Left renal cortex interstitium (tissue), 4 donors: ENCODE measurements around the gene DLEC1. TPM values are rescaled to one million over a fixed set of nuclear protein-coding genes. Genes with fewer than 3 reads are reported as not detected.
"Not testable (repeated sequence)": the region's sequence is repeated elsewhere in the genome, so short reads cannot be mapped to it uniquely, and the experiment has no call there.

ENCODE experiments used
- DNase-seq, 4 donors: peaks; one replicate each; pipeline ENCODE4 v3.0.0-alpha.2; 2013; ENCODE audit warnings: low read depth in 4 of 4, low spot score in 2 of 4, missing footprints in 1 of 4
- polyA plus RNA-seq, 4 donors: library from polyadenylated mRNA; unstranded; fragments of 120-200 nt; gene quantifications; one replicate each; pipeline ENCODE4 v1.2.1, GENCODE V29; 2013; ENCODE audit not compliant: insufficient read length in 4 of 4

The DLEC1 gene
- polyA plus RNA-seq, 4 donors = 0.45 to 1.4 (median 1.0) TPM

DNA sequence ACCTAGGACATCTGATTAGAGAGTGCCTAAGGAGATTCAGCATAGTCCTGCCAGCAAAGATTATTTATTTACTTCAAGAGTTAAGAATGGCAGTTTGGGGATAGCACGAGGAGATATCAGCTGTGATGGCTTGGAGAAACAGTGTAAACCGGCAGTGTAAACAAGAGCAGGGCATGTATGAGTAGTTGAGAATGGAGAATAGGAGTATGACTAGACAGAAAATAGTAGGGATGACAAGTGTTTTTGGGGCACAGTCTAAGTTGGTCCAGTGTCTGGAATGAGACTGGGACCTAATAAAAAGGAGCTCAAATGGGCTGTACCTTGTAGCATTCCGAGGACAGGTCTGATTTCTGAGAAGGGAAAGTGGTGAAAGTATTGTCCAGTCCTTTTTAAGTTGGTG is 38.1 kb downstream of the DLEC1 start:
- DNase-seq = not testable (repeated sequence)

DNA sequence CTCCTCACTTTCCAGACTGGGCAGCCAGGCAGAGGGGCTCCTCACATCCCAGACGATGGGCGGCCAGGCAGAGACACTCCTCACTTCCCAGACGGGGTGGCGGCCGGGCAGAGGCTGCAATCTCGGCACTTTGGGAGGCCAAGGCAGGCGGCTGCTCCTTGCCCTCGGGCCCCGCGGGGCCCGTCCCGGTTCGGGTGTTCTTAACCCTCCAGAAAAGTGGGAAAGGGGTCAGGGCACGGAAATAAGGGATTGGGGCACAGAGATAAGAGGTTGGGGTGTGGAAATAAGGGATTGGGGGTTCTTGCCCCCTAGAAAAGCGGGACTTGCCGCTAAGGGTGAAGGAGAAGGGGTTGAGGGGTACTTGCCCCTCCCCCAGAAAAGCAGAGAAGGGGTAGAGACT is 43.3 kb downstream of the DLEC1 start:
- DNase-seq = not testable (repeated sequence)

DNA sequence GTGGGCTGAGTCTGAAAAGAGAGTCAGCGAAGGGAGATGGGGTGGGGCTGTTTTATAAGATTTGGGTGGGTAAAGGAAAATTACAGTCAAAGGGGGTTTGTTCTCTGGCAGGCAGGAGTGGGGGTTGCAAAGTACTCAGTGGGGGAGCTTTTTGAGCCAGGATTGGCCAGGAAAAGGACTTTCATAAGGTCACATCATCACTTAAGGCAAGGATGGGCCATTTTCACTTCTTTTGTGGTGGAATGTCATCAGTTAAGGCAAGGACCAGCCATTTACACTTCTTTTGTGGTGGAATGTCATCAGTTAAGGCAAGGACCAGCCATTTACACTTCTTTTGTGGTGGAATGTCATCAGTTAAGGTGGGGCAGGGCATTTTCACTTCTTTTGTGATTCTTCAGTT is 44.2 kb downstream of the DLEC1 start:
- not testable (repeated sequence) for DNase-seq

DNA sequence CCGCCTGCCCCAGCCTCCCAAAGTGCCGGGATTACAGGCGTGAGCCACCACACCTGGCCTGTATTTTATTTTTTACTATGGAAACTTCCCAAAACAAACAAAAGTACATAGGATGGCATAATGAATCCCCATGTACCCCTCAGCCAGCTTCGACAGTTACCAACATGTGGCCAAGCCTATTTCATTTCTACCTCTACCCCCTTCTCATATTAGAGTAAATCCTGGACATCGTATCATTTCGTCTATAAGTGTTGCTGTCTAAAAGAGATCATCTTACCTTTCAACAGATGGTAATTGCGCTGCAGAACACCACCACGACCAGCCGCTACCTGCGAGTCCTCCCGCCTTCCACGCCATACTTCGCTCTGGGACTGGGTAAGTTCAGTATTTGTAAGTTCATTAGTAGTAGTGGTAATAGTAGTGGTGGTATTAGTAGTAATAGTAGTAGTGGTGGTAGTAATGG is 44.9 kb downstream of the DLEC1 start:
- DNase-seq = no peak

DNA sequence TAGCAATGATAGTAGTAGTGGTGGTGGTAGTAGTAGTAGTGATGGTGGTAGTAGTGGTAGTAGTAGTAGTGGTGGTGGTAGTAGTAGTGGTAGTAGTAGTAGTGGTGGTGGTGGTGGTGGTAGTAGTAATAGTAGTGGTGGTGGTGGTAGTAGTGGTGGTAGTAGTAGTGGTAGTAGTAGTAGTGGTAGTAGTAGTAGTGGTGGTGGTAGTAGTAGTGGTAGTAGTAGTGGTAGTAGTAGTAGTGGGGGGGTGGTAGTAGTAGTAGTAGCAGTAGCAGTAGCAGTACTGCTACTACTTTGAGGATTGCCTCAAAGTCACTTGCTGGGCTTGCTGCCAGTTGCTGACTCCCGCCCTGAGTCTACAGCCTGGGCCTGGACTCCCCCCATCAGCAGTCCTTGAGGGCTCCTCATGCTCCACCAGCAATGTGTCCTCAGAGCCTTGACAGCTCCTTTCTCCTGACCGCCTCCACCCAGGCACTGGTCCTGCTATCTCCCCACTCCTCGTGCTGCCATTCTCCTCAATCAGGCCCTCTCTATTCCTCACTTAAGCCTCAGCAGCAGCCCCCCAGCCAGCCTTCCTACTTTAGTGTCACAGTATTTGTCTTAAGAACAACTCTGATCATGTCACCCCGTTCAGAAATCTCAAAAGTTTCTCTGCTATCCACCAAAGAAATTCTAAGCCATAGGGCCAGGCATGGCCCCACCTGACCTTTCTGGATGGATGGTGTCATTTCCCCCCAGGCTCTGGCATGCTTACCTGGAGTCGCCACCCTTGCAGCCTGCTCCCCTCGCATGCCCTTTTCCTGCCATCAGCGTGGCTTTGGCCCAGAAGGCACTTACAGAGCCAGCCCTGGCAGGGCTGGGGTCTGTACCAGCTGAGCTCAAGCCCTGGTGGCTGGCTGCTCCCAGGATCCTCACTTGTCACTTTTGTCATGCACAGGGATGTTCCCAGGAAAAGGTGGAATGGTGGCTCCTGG is 45.6 kb downstream of the DLEC1 start:
- DNase-seq = no peak

DNA sequence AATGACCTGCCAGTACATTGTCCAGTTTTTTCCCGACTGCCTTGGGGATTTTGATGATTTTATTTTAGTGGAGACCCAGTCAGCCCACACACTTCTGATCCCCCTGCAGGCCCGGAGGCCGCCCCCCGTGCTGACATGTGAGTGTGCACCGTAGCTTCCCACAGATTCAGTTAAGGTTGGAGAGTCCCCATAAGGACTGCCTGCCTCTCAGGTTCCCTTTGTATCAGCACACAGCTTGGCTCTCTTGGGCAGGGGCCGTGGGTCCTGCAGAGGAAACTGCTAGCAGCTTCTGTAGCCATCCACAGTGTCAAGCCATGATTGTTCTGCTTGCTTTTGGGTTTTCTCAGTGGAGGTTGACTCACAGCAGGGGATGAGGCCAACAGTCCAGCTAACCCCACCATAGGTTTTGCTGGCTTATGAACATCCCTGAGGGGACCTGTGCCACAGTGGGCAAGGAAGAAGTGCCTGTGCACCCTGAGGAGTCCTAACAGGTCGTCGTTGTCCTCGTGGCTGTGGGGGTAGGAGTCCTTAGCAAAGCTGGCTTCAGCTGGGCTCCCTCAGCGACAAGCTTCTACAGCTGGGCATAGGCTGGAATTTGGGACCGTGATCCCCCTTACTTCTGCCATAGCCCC is 46.4 kb downstream of the DLEC1 start:
- no peak for DNase-seq

DNA sequence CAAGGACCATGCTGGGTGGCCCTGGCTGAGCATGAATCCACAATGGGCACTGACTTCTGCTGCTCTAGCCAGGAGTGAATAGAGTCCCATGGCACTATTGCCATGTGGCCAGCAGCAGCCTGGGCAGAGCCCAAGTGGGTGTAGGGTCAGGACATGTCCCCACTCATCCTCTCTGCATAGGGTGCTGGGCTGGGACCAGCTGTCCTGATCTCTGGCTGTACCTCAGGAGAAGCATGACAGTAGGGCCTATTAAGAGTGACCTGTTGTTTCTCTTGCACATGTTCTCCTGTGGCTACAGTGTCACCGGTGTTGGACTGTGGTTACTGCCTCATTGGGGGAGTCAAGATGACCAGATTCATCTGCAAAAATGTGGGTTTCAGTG is 46.9 kb downstream of the DLEC1 start:
- no peak for DNase-seq

DNA sequence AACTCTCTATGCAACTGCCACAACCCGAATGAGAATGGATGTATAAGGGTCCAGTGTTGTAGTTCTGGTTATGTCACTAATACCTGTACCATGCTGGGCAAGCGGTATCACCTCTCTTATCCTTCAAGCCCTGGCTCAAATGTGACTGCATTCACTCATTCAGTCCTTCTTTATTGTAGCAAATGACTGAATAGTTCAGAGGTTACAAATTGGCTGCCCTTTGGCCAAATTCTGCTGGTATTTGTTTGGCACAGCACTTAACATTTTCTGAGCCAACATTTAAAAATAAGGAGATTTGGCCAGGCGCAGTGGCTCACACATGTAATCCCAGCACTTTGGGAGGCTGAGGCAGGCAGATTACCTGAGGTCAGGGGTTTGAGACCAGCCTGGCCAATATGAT is 47.5 kb downstream of the DLEC1 start:
- no peak for DNase-seq

DNA sequence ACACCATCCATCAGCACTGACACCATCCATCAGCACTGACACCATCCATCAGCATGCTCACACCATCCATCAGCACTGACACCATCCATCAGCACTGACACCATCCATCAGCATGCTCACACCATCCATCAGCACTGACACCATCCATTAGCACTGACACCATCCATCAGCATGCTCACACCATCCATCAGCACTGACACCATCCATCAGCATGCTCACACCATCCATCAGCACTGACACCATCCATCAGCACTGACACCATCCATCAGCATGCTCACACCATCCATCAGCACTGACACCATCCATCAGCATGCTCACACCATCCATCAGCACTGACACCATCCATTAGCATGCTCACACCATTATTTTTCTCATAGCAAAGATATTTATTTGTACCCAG is 48.3 kb downstream of the DLEC1 start:
- not testable (repeated sequence) for DNase-seq

DNA sequence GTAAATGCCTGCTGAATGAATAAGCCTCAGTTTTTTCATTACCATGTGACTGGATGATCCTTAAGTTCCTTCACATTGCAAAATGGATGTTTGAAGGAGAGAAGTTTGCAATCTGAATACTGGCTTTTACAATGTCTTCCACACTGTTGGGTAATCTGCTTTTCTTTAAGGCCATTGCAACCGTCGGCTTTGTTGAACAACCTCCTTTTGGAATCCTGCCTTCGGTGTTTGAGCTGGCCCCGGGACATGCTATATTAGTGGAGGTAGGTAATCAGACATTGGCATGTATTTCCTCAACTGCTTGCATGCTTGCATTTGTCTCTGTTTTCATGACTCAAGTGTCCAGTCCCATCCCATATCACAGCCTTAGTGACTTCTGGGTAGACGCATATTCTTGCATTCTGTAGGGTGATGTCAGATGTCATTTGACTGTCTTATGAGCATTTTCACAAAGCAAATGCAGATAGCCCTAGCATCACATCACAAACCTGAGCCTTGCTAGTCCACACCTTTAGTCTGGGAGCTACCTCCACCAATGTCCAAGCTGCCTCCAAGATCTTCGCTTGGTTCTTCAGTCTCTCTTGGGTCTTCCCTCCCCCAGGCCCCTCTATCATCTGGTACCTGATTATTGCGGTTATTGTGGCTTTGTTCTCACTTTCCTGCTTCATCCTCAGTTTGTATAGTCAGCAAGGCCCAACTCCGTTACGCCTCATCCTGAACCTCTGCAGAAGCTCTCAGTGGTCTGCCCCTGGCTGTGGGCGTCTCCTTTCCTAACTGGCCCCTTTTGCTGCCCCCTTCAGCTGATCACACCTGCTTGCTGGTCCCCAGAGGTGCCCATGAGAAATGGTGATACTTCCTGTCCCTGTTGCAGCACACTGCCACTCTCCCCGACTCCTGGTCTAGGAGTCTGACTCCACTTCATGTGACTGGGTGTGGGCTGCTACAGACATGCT is 49.4 kb downstream of the DLEC1 start:
- no peak for DNase-seq

DNA sequence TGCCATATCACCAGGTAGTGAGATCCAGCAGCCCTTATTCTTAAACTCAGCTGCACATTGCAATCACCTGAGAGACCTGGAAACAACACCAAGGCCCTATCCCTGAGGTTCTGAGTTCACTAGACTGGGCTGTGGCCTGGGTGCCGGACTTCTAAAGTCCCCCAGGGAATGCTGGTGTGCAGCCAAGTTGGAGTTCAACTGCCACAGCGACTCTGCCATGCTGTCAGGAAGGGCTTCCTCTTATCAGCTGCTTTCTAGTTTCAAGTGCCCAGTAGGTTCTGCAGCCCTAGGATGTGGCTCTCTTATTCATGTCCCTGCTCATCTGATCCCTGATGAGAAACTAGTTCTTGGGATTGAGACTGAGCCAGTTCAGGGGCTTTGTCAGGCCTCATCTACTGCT is 50.2 kb downstream of the DLEC1 start:
- DNase-seq = no peak

DNA sequence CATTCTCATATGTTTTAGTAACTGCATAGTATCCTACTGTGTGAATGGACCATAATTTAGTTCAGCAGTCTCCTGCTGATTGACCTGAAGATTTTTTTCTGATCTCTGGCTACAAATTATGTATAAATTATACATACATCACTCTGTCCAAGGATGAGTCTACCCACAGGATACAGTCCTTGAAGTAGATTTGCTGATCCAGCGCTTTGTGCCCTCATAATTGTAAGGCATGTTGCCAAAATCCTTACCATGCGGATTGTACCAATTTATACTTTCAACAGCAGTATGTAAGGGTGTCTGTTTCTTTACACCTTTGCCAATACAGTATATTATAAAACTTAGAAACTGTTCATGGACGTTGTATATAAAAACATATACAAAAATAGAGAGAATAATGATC is 51.4 kb downstream of the DLEC1 start:
- DNase-seq = no peak

DNA sequence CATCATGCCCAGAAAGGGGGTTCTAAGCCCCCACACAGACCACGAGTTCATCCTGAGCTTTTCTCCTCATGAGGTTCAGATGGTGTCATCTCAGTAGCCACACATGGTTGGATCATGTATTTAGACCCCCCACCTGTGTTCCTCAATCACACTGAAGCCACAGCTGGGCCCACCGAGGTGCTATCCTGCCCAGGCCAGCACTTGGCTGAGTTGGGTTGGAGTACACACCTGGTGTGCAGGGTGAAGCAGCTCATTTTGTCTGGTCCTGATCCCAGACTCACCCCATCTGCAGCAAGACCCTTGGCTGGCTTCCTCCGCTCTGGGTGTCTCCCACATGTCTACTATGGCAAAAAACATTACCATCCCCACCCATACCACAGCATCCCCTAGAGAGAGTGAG is 56.0 kb downstream of the DLEC1 start:
- no peak for DNase-seq

DNA sequence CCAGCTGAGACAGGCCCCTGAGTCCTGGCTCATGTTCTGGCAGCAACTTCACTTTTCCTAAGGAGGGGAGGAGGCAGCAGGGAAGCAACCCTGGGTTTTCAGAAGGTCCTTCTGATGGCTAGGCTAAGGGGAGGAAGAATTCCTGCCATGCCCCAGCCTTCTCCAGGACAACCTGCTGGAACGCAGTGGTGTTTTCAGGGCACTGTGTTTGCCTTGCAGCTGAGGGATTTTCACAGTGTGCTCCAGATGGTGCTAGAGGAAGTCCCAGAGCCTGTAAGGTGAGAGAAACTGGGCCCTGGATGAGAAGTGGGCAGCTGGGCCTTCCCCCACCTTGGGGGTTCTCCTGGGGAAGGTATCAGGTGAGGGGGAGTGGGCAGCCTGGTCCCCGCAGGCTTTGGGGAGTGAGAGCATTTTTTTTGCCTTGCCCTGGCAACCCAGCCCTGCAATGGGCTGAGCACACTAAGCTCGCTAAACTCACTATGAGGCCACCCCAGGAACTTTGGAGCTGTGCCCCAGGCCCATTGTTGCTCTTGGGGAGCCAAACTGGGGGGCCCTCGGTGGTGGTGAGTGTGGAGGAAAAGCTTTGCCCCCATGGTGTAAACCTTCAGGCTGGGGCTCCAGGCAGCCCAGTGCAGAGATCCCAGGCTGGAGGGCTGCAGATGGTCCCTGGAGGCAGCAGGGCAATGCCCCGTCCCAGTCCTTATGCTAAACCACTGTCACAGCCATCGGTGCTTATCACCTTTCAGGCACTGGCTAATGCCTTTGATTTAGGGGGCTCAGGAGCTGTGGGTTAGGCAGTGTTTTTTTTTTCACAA is 56.9 kb downstream of the DLEC1 start:
- DNase-seq = no peak

DNA sequence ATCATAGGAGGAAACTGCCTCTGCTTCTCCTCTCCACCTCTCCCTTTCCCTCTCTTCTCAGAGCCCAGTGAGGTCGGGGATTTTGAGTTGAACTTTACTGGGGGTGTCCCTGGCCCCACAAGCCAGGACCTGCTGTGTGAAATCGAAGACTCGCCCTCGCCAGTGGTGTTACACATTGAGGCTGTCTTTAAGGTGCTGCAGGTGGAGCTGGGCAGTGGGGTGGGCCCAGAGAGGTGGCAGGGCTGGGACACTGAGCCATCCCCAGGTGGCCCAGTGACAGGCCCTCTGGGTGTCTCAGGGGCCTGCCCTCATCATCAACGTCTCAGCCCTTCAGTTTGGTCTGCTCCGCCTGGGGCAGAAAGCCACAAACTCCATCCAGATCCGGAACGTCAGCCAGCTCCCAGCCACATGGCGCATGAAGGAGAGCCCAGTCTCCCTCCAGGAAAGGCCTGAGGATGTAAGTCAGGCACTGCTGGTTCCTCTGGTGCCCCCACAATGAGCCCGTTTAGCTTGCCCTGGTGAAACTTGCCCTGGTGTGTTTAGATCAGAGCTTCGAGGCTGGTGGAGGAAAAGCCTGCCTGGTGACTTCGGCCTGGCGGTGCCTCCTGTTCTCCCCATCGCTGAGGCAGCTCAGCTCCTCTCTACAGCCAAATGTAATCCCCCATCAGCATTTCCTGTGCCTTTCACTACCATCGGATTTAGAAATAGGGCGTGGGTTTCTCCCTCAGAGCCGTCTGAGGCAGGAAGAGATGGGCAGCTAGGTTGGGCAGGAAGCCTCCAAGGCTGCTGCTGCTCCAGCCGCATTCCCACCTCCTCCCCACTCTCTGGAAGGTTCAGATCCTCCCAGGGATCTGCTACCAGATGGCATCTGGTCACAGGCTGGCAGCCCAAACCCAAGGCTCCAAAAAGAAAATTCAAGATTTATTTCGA is 58.7 kb downstream of the DLEC1 start:
- DNase-seq = no peak

DNA sequence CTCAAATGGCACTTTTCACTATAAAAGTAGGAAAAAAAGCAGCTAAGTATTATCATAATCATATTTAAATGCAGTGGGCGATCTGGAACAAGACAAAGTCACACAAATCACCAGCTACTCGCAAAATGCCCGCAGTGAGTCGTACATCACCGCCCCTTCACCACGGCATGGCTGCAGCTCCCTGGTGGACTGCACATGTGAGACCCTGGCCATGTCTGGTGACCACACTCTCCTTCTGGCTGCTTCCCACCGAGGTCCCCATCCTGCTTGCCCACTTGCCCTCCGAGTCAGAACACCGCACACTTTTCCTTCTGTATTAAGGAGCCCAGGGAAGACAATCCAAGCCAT is 59.3 kb downstream of the DLEC1 start:
- DNase-seq = no peak

DNA sequence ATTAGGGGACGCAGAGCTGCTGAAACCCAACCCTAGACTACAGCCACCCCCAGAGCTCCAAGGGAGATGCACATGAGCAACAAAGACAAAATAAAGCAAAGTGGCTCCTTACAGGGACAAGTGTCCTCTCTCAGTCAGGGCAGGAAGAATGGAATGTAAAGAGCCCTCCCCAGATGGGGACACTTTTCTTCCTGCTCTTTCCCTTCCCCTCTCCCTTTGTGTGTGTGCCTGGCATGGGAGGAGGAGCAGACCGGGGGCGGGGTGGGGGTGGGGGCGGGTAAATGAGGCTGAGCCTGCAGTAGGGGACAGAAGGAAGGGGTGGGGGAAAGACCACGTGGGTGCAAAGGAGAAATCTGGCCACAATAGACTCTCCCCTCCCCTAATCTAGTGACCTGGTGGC is 60.5 kb downstream of the DLEC1 start:
- no peak for DNase-seq

DNA sequence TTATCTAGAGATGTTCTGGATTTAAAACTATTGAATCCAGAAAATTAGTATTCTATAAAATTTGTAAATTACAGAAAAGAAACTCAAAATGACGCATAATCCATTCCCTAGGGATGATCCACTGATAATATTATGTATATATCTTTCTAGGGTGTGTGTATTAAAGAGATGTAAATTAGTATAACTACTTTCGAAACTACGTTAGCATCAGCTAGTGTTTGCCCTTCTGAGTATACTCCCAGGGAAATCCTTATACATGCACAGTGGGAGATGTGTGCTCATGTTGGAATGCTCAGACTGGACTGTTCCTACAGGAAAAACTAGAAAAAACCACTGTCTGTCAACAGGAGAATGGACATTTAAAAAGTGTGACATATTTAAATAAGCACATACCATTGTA is 61.5 kb downstream of the DLEC1 start:
- DNase-seq = no peak

DNA sequence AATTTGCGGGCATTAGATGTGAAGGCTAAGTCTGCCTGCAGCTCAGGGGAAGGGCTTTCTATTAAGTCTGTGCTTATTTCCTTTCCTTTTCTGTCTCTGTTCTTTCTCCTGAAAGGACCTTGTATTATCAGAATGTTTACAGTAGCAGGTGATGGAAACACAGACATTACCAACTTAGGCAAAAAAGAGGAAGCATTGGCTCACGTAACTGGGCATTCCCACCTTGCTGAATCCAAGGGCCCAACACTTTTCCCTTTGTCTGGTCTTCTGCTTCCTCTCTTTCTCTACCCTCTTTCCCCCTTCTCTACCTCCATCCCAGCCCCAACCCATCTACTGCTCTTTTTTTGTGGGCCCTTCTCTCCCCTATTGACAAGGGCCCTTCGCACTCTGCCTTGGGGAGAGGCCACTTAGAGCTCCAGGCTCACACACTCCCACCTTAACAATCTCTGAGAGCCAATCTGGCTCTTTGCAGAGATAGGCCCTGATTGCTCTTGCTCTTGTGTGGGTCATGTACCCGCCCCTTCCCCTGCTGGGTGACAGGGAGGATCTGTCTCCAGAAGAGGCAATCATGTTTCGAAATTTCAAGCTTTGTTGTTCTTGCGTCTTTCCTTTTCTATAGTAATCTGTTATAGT is 62.9 kb downstream of the DLEC1 start:
- no peak for DNase-seq
